T follicular helper cell (primary cell): ENCODE data around the gene KIRREL3.

Experiments
- DNase-seq: peaks from one replicate; pipeline ENCODE4 v3.0.0-alpha.2; 2020; ENCODE audit warnings: low read depth

KIRREL3 gene

DNA sequence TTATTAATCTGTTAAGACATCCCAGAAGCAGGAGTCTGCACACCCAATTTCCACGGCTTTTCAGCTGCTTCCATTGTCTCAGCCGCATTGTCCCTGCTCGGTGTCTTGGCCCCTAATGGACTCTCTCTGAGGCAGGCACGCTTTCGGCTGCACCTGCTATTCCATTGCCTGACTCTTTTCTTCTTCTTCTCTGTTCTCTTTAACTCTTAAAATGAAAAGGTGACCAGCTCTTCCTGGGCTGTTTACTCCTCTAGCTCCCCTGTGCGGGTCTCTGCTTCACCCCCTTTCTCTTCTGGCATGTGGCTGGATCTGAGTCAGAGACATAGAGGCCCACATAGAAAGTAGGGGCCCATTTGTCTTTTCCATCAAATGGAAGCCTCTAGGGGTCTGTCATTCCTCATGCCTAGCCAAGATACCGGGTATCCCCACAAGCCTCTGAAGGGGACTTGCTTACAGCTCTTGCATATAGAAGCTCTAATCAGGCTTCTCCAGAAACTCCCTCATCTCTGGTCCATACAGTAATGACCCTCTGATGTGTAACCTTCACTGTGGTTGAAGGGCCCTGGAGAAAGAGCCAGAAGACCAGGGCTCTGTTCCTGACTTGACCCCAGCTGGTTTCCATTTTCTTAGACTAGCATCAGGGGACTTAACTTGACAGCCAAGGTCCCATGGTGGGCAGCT lies 401.2 kb downstream of the KIRREL3 start:
- no peak for DNase-seq

DNA sequence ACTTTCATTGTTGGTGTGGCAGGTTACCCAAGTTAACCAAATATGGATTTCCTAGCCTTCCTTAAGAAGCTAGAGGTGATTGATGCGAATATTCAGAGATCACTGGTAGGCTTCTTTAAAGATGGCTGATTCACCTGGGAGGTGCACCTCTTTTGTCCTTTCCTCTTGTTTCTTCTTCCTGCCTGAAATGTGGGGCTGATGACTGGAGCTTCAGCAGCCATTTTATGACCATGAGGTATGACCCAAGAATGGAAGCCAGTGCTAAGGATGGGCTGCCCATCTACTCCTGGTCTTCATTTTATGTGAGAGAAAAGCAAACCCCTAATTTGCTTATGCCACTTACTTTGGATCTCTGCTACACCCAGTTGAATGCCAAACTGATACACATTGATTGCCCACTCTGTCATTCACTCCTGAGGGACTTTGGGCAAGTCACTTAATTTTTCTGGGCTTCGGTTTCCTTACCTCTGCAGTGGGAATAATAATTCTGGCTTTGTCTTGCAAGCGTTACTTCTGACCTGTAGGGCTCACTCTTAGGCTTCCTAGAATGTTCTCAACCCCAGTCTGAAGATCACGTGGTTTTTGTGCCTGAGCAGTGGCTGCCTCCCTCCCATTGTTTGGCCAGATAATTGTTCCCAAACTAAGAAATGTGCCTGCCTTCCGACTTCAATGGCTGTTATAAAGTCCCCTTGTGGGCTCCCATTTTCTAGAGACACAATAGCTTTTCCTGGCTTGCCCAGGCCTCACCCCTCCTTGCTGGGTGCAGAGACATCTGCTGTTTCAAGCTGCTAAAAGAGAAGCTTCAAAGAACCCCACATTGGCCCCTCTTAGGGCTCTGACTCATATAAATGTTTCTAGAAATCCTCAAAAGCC lies 402.0 kb downstream of the KIRREL3 start:
- no peak for DNase-seq

DNA sequence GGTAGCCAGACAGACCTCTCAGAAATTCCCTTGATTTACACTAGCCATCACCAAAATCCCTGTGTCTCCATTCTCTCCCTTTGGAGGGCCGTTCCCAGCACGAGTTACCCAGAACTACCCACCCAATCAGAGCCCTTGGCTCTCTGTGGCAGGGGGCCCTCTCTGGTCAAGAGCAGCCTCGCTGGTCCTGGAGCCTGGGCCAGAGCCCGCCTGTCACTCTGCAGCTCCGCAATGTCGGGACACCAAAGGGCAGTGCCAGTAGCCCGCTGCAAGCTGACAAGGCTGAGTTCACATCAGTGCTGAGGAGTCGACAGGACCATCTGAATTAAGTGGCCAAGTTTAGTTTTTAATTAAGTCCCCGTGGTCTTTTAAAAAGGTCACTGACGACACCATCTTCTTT lies 403.5 kb downstream of the KIRREL3 start:
- no peak for DNase-seq

DNA sequence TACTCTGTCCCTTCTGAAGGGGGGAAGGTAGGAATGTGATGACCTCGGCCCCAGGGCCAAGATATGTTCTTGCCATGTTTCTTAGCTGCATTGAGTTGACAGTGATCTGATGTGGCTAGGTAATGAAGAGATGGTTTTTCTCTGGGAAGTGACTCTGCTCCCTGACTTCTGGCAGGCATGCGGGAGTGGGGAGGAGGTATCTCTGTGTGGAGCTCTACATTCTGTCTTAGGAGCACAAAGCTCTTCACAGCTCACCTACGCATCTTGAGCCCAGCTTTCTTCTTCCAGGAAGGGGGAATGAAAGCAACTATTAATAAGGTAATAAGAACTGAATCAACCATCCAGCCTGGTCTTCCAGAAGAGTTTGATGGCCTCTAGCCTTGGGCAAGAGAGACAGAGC lies 404.1 kb downstream of the KIRREL3 start:
- DNase-seq = no peak

DNA sequence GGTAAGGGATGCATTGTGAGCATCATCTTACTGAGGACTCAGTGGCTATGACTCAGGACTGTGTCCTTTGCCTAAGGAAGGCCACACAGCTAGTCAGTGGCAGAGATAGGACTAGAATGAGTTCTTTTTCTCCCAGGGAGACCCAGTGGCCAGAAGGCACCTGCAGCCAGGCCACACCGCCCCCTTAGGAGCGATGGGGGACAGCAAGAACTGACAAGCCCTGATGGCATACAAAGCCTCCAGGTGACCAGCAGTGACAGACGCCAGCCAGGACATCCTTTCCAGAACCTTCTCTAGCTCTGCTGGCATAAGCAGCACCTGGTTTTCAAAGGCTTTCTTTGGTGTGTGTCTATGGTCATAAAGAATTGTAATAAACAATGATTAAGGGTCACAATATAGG lies 405.0 kb downstream of the KIRREL3 start:
- no peak for DNase-seq

DNA sequence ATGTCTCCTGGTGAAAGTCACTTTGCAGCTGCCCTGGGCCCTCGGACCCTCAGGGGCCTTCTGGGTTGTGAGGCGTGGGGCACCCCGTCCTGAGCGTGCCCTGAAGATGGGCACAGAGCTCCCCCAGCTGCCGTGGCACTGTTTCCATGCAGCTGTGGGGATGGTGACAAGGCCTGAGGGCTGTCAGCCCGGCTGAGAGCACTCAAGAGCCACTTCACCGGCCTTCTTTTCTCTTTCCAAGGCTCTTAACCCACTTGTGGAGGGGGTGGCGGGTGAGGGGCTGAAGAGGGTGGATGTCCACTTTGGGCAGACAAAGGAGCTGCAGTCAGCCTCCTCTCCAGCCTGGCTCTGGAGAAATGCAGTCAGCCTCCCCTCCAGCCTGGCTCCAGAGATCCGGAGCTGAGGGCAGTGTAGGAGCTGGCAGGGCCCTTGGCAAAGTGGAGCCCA lies 405.6 kb downstream of the KIRREL3 start:
- no peak for DNase-seq

DNA sequence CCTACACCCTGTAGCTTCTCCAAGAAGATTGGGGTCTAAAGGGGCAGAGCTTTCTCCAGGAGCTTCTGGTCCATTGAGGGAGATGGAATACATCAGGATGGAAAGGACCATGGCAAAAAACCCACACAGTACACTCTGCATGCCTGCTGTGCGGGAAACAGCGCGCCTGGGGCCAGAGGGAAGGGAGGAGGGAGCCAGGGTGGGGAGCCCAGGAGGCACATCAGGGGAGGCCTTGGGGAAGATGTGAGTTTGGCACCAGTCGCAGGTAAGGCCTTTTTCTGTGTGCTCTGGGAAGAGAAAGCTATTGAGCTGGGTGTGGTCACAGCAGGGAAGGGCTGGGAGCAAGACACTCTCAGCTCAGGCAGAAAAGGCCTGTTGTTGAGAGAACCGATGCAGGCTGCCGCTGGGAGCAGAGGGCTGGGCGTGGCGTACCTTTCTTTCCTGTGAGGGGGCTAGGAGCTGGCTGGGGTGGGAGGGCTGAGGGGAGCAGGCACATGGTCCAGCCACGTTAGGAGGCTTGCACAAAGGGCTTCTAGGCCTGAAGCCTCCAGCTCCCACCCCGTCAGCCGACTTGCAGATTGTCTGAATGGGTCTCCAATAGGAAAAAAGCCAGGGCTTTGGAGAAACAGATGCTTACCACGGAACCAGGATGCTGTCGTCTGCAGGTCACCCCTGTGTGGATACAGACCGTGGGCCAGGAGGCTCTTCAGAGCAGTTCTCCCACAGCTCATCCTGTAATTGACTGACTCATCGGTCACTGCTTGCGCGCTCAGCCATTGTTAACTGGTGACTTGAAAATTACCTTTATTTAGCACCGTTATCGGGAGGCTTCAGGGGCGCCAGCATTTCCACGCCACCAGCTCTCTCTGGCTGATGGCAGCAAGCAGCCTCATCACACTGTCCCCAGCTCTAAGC lies 407.8 kb downstream of the KIRREL3 start:
- no peak for DNase-seq

DNA sequence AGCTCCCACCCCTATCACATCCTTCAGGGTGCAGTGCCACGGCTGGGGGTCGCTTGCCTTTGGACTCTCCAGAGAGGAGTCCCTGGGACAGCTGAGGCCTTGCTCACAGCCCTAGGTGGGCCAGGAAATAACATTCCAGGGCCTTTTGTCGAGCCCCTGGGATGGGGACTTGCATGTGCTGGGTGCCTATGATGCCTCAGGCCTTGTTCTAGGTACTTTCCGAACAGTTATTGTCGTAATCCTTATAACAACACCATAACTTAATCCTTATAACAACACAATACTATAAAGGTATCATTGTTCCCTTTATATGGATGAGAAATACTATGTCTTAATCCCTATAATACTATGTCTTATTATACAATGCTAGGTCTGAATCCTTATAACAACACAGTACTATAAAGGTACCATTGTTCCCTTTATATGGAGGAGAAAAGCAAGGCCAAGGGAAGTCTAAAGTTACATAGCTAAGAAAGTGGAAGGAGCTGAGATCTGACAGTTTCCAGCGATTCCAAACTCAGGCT lies 408.5 kb downstream of the KIRREL3 start:
- no peak for DNase-seq

DNA sequence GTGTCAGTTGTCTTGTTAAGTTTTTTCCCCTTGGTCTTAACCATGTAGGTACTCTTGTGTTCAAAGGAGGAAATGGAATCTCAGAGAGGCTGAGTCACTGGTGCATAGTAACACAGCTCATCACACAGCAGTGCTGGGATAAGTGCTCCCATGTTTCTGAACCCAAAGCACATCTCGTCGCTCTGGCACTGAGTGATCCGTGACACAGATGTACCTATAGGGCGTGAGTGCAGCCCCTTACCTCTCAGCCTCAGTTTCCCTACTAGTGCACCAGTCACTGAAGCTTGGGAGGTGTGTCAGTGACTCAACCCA lies 411.1 kb downstream of the KIRREL3 start:
- no peak for DNase-seq

DNA sequence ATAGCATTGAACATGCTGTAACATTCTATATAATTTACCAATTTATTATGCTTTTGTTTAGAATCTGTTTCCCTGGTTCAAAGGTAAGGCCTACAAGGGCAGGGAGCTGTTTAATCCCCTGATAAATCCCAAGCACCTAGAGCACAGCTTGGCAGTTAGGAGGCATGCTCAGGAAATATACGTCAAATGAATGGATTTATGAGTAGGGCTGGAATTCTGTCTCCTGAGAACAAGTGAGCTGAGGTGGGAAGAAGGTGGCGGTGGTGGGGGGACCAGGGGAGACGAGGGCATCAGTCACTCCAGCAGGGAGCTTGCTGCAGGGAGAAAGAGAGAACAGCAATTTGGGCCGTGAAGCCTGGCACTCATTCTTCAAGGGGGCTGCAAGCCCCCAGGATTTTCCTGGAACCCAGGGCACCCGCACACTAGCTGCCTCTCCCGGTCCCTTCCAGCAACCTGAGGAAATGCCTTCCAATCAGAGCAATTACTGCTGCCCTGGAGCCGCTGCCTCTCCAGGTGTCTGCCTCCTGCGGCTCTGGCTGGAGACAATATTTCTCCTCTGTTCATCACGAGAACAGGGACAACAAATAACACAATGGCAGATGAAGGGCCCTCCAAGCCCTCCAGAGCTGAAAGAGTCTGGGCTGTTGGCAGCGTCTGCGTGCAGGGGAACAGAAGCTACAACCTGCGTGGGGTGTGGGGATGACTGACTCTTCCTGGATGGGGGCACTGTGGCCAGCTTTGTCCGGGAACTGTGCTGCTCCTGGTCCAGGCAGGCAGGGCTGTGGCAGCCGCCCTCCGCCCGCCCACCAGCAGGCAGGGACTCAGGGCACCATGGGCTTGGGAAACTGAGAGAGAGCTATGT lies 411.7 kb downstream of the KIRREL3 start:
- no peak for DNase-seq

DNA sequence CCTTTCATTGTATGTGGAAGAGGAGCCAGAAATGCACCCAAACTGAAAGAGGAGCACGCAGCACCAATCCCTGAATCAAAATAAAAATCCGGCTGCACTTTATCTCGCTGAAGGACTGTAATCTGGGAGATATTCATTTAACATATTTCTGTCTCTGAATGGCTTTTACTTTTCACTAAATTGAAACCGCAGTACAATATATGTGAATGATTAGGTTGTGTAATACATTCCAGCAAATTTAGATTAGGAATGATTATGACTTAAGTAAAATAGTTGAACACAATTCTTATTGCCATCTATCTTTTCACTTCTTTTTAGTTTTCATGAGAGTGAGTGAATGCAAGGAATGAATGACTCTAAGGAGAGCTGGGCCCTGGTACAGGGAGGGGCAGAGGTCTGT lies 413.0 kb downstream of the KIRREL3 start:
- no peak for DNase-seq

DNA sequence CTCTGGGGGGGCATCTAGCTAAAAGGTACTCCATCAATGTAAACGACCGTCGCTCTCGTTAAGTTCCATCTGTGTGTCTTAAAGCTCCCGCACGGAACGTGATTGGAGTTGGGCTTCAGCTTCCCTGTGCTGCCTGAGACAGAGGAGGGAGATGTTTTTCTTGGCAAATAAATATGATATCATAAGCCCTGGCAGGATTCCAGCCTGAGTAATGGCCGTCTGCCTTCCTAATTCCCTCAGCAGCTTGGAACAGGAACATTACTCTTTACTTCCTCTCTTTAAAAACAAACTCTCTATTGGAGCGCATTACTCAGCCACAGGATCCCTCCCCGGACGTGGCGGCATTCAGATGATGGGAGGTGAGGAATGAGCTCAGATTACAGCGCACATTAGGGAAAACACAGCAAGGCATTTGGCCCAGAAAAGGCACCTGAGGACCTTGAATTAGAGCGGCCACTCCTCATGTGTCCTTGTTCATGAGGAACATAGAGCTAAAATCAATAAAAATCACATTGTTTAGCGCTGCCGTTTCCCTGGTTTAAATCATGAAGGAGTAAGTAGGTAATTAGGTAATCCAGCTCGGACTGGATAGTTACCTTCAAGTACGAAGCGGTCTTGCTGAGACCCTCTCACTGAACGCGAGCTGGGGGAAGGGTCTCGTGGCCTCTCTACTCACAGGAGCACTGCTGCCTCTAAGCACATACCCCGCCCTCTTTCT lies 414.6 kb downstream of the KIRREL3 start:
- DNase-seq = no peak

DNA sequence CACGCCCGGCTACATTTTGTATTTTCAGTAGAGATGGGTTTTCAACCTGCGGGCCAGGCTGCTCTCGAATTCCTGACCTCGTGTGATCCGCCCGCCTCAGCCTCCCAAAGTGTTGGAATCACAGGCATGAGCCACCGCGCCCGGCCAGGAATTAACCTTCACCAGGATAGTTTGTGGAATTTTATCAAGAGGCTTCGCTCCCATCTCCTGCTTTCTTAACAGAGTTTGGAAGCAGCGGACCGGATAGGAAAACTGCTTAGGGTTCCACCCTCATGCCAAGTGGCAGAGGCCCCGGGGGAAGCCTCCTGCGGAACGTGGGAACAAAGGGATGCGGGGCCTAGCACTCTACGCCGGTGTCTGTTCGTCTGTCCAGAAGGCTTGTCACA lies 415.2 kb downstream of the KIRREL3 start:
- DNase-seq = no peak

DNA sequence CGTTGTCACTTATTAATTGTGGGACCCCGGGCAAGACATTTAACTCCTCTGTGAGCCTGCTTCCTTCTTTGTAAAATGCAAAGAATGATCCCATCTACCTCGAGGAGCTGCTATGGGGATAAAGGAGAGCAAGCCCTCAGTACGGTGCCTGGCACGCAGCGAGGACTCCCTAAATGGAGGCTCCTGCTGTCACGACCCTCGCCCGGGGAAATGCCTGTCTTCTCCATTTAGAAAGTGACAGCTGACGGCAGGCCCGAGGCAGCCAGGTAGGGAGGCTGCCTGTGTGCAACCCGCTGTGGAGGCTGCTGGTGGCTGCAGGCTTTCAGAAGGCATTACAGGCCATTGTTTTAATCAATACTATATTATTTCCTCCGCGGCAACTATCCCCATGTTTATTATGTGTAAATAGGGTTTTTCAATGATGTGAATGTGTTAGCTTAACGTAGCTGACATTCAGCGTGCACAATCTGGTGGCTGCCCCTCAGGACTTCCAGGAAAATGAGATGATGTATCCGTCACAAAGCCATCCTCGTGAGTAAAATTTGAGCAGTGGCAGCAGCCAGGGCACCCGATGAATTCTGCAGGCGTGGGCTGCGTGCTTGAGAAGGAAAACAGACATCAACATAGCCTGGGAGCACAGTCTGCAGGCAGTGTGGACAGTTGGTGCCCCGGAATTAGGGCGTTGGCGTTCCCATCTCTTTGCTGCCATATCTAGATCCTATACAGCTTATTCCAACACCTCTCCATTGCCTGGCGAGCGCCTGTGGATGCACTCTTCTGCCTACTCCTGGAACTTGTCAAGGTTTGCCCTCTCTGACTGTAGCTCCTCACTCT lies 416.8 kb downstream of the KIRREL3 start:
- DNase-seq = no peak

DNA sequence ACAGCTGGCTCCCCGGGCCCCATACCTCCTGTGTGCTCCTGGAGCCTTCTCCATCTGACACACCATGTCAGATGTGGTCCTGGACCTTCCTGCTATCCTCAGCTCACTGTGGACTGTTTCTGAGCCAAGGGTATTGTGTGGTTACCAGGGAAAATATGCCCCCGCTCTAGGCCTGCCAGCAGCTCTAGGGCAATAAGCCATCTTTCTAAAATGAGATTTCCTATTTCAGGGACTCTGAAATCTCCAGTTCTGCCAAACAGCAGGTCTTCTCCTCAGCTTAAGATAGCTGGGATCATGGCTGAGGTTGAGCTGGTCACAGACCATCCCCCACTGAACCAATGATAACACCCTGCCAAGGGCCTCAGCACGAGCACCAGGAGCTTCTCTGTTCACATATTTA lies 417.5 kb downstream of the KIRREL3 start:
- DNase-seq = no peak

DNA sequence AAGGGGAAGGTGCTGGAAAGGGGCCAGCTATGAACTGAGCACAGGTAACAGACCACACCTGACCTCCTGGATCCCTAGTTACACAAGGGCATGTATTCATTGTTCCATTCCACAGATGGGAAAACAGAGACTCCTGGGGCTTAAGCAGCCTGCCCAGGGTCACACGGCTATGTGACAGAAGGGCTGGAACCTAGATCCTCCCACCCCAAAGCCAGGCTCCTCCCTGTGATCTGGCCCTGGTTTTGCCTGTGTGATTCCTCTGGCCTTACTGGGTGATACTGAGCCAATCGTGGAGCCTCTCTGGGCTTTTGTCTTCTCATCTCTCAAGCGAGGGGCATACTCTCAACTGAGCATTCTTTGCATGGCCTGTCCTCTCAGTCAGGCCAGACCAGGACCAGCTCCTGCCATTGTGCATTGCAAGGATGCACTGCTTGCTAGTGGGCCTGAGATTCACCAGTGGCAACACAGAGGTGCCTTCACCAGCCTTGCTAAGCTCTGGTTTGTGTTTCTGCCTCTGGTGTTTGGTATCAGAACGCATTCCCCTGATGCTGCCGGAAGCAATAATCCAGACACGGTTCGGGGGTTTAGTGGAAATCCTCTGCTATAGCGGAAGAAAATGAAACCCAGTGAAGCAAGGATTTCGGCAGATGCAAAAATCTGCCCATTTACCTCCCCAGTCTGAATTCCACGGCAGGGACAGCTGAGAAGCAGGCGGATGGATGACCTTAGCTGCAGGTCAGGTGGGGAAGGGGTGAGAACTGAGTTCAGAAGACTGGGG lies 418.5 kb downstream of the KIRREL3 start:
- no peak for DNase-seq

DNA sequence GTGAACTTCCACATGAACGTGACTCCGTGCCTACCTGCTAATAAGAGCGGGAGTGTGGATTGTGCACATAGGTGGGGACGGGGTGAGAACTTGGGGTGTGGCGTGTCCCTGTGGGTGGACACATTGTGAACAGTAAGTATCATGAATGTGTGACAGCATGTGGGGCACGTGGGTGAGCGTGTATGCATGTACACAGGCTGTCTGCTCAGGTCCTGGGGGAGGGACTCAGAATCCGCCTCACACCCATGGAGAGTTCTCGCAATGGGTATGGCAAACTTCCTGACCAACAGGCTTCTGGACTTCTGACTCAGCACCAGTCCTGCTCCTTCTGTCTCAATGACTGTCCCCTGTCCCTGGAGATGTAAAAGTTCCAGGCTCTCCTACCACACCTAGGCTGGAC lies 422.1 kb downstream of the KIRREL3 start:
- no peak for DNase-seq

DNA sequence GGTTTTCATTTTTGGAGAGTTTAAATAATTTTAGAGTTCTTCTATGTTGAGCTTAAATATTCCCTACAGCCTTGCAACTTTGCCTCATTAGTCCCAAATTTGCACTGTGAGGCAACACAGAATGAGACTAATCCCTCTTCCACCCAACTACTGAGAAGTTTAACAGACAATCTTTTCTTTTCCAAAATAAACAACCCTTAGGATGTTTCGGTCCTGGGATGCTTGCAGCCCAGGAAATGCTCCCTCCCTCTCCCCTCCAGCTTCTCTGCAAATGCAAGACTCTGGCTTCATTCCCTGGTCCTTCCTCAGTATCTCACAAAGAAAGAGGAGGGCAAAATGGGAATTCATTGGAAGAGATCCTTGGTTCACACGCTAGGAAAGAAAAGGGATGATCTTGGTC lies 422.5 kb downstream of the KIRREL3 start:
- no peak for DNase-seq

DNA sequence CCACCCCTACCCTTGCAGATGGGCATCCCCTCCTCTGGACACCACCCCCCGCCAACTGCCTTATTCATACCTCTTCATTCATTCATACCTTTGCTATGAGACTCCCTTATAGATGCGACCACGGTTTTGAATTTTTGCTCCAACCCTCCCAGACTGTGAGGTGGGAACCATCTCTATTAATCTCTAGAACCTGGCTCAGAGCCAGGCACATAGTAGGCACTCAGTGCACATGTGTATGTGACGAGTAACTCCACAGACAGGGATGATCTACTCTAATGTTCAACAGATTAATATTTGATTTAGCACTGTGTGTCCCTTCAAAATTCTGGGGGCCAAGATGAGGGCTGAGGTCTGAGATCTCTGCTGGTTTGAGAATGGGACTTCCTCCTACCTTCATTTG lies 424.7 kb downstream of the KIRREL3 start:
- no peak for DNase-seq
